CD4-positive, alpha-beta T cell treated with Interleukin-4 for 1 hour (primary cell): ENCODE measurements around the gene TPK1.

Experiments used
- DNase-seq, 2 donors: peaks; one replicate each; pipeline ENCODE4 v3.0.0-alpha.2; 2020 to 2022

Gene TPK1

DNA sequence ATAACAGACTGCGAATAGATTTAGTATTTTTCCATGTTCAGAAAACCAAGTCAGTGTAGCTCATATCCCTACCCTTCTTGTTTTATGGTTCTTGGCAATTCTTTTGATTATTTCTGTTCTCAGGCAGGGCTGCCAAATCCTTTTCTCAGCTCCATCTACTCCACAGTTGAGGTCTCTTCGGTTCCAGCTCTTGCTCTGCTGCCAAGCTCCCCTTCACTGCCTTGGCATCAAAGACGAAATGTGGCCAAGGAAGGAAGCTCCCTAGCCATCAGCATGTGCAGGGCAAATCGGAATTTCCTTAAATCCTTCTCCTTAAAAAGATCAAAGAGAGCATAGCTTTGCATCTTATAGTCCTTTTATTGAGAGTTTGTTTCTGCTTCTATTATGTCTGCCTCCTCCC is 315.9 kb downstream of the TPK1 start:
- no peak for DNase-seq

DNA sequence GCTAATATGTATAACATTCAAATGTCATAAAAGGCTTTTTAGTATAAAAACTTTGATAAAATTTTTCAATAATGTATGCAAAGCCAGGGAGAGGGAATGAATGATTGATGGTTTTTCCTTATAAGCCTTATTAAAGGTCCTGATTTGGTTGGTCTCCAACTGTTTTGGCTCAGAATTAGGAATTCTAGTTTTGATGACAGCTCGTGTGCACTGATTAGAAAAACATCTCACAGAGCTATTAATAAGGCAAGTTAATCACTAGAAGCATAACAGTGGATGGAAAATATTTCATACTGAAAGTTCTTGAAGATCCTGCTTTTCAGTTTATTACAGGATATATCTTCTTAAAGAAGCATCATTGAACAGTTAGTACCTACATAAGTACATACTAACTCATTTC is 317.5 kb downstream of the TPK1 start:
- no peak for DNase-seq

DNA sequence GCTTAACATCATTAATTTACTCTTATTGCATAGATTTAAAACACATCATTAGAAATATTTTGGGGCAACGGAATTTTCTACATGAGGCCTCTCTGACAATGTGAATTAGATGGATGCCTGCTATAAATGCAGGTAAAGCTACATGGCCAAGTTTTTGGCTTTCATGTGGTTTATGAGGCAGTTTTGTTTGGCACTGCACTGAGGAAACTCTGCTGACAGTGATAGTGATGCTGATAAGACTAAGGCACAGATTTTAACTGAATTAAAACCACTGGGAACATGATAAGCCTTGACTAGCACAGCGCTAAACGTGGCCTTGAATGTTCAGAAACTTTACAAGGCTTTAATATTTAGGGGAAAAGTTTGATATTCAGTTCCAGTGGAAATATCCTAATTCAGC is 318.1 kb downstream of the TPK1 start:
- peak in 1 of 2 donors; percentile 31 for DNase-seq

- DNase-seq = no peak
These were observed 318.9 kb downstream of the TPK1 start for GRCh38 chr7:144516729-144517525.

- peak in 1 of 2 donors; percentile 8 for DNase-seq
These were observed 322.5 kb downstream of the TPK1 start for GRCh38 chr7:144513334-144513733.

GRCh38 chr7:144510621-144511020 is 325.2 kb downstream of the TPK1 start:
- DNase-seq = no peak

- DNase-seq = no peak
These were observed 327.2 kb downstream of the TPK1 start for GRCh38 chr7:144508702-144509101.

DNA sequence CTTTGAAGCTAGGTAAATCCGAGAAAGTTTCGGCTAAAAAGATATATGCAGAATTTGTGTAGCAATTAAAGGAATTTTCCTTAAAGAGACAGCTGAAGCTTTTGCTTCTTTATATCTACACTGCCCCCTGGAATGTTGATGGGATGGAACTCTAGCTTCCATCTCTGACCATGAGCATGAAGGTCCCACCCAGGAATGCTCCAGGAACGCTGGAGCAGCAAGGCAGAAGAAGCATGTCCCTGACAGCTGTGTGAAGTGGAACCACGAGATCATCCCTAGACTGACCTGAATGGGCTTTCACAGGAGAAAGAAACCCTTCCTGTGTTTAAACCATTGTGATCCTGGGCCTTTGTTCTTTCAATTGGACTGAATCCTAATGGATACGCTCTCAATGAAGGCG is 332.6 kb downstream of the TPK1 start:
- no peak for DNase-seq

DNA sequence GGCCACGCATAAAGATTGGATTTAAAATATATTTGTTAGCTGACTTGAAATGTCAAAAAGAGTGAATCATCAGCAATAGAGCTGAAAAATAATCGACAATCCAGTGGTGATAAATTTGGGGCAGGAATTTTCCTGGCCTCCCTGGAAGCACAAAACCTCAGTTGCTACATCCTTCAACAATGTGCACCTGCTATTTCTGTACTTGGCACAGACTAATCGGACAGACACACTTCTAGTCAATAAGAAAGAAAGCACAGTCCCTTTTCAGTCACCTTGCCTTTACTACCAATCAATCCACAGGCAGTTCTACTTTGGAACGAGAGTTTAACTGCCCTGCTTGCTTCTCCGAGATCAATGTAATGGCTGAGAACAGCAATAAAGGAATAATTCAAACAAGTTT is 335.6 kb downstream of the TPK1 start:
- DNase-seq = no peak

GRCh38 chr7:144497282-144497681 is 338.6 kb downstream of the TPK1 start:
- no peak for DNase-seq

- DNase-seq = no peak
These were observed 341.5 kb downstream of the TPK1 start for GRCh38 chr7:144494355-144494754.

- no peak for DNase-seq
These were observed 346.3 kb downstream of the TPK1 start for GRCh38 chr7:144489504-144489903.

DNA sequence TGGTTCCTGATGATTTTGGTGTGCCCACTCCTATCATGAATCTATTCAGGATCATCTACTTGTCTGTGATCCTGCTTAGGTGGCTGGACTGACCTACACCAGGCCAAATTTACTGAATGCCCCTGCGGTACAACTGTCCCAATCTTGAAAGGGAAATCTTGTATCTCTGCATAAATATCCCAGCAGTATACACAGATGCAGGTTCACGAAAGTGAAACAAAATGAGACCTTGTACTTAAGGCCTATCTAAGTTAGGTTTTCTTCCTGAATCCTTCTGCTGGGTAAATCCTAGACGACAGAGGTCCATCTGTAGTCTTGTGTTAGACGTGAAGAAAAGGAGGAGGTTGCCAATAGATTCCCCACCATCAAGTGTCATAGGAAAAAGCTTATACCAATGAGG is 346.9 kb downstream of the TPK1 start:
- DNase-seq = no peak

GRCh38 chr7:144487901-144488300 is 348.0 kb downstream of the TPK1 start:
- DNase-seq = no peak

GRCh38 chr7:144484445-144484844 is 351.4 kb downstream of the TPK1 start:
- DNase-seq = no peak

DNA sequence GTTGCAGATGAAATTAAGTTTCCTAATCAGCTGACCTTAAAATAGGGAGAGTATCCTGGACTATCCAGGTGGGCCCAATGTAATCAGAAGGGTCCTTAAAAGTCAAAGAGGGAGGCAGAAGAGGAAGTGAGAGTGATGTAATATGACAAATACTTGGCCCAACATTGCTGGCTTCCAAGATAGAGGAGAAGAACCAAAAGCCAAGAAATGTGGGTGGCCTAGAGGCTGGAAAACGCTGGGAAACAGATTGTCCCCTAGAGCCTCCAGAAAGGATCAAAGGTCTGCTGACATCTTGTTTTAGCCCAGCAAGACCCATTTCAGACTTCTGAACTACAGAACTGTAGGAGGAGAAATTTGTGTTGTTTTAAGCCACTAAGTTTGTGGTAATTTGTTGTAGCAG is 352.7 kb downstream of the TPK1 start:
- DNase-seq = no peak

- DNase-seq = no peak
These were observed 354.0 kb downstream of the TPK1 start for GRCh38 chr7:144481833-144482232.

- no peak for DNase-seq
These were observed 358.5 kb downstream of the TPK1 start for GRCh38 chr7:144477348-144477747.

GRCh38 chr7:144474800-144475615 is 360.8 kb downstream of the TPK1 start:
- DNase-seq = no peak

DNA sequence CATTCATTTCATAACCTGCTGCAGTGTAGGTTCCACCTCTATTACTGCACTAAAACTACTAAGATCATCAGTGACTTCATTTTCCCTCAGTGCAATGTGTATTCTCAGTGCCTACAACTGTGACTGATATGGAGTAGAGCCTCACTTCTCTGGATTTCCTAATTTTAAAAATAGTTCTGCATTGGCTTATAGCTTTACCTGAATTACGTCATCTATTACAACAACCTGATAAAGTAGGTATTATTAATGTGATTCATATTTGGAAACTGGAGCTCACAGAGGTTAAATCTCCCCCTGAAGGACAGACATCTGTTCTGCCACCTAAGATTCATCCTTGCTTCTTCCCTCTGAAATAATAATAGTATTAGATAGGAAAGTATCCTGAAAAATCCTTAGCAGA is 361.5 kb downstream of the TPK1 start:
- DNase-seq = no peak

GRCh38 chr7:144473908-144474307 is 361.9 kb downstream of the TPK1 start:
- no peak for DNase-seq

- no peak for DNase-seq
These were observed 365.8 kb downstream of the TPK1 start for GRCh38 chr7:144470078-144470477.

- no peak for DNase-seq
These were observed 366.7 kb downstream of the TPK1 start for GRCh38 chr7:144468990-144469732.

DNA sequence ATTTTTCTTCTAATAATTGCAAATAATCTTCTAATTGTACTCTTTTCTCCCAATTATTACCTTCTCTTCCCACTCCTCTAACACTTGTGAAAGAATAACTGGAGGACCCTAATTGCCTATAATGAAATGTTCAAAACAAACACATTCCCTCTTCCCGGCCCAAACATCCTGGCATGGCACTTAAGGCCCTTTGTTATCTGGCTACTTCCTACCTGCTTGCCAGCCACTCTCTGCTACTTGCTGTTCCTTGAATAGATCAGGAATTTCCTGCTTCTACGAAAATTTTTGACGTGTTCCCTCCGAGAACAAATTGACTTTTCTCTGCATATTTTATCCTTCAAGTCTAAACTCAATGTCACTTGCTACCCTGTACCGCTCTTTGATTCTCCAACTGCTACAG is 376.2 kb downstream of the TPK1 start:
- DNase-seq = no peak
